Measurements from ENCODE around the gene HRC. TPM values are rescaled to one million over a fixed set of nuclear protein-coding genes. Genes with fewer than 3 reads are reported as not detected.

HRC gene
- total RNA-seq, 2 donors from 2014 or later: 2.1 to 4.3 TPM

DNA sequence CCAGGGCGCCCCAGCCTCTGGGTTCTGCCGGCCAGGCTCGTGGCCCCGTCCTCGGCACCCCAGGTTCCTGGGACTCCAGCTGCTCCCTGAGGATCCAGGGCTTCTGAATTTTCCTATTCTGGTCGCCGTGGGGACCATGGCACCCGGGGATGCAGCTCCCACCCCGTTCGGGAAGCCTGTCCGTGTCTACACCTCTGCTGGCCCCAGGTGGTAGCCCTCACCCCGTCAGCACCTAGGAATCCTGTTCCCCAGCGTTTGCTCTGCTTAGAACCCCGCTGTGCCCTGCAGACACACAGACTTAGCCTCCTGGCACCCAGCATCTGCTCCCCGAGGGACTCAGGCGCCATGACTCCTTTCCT lies 34.9 kb downstream of the HRC start:
- H3K27me3 ChIP-seq: no peaks in the 10 kb centered on the region
- no peak overlapping the region for H3K4me3 ChIP-seq
- WGBS, 2 donors: 13 to 53% methylated on average over 4 to 16 of the region's 16 CpGs
- TF ChIP-seq, protein P1, sequence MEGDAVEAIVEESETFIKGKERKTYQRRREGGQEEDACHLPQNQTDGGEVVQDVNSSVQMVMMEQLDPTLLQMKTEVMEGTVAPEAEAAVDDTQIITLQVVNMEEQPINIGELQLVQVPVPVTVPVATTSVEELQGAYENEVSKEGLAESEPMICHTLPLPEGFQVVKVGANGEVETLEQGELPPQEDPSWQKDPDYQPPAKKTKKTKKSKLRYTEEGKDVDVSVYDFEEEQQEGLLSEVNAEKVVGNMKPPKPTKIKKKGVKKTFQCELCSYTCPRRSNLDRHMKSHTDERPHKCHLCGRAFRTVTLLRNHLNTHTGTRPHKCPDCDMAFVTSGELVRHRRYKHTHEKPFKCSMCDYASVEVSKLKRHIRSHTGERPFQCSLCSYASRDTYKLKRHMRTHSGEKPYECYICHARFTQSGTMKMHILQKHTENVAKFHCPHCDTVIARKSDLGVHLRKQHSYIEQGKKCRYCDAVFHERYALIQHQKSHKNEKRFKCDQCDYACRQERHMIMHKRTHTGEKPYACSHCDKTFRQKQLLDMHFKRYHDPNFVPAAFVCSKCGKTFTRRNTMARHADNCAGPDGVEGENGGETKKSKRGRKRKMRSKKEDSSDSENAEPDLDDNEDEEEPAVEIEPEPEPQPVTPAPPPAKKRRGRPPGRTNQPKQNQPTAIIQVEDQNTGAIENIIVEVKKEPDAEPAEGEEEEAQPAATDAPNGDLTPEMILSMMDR (IDR thresholded peaks at IDR 0.05): no peak
- TF ChIP-seq POLR2A (IDR thresholded peaks at IDR 0.05): no peak
- no peak for DNase-seq
- intact Hi-C loops (cut with DNase I): no loop called here
- H3K4me1 ChIP-seq: peaks cover 31% of the 10 kb centered on the region
- no peaks in the 10 kb centered on the region for H3K9me3 ChIP-seq
- peak overlapping the region in 2 of 4 donors; percentile 98 to 100 for H3K27ac ChIP-seq
- no peaks in the 10 kb centered on the region for H3K36me3 ChIP-seq (replicated peaks in 1 of 2; ENCODE audit: insufficient read depth in 1 of 2, low read depth in 2 of 2)
- no peak for ATAC-seq

DNA sequence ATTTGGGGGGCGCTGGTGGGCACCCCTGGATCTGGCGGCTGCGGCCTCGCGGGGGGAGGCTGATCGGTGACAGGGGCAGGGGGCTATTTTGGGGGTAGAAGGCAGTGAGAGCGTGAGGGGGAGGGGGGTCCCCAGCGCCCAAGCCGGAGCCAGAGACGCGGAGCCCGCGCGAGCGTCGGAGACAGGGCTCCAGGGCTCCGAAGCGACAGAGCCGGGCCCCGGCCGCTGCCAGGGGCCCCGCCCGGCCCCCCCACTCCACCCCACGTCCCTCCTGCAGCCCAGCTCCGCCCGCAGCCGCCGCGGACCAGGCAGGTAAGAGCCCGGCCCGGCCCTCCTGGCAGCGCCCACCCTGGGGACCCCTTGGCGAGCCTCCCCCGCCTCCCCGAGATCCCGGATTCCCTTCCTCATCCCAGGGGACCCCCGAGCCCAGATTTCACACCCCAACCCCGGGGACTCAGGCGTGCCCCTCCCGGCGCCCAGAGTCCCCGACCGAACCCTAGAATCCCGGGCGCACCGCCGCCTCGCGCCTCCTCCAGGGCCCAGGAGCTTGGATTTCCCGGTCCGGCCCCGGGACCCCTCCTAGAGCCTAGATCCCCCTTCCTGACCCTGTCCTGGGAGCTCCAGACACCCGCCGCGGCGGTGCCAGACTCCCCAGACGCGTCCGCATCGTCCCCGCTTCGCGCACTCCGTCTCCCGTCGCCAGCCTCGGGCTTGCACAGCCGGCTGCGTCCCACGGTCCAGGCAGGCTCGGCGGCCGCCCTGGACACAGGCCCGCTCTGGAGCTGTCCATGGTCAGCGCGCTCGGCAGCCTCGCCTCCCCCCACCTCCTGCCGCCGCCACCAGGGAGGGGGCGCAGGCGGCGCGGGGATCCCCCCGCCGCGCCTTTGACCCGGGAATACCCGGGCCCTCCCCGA lies 35.5 kb downstream of the HRC start, which contains the start of gene PPFIA3:
TSS of gene PPFIA3 (plus strand) at position 134 of the 914 bp plus-strand sequence. CDS start 8,330 bp downstream, outside the sequence.
- intact Hi-C loops (cut with DNase I): no loop called here
- 1 to 7% methylated on average over 3 to 80 of the region's 90 CpGs for WGBS, 2 donors
- ATAC-seq: peak; percentile 69

DNA sequence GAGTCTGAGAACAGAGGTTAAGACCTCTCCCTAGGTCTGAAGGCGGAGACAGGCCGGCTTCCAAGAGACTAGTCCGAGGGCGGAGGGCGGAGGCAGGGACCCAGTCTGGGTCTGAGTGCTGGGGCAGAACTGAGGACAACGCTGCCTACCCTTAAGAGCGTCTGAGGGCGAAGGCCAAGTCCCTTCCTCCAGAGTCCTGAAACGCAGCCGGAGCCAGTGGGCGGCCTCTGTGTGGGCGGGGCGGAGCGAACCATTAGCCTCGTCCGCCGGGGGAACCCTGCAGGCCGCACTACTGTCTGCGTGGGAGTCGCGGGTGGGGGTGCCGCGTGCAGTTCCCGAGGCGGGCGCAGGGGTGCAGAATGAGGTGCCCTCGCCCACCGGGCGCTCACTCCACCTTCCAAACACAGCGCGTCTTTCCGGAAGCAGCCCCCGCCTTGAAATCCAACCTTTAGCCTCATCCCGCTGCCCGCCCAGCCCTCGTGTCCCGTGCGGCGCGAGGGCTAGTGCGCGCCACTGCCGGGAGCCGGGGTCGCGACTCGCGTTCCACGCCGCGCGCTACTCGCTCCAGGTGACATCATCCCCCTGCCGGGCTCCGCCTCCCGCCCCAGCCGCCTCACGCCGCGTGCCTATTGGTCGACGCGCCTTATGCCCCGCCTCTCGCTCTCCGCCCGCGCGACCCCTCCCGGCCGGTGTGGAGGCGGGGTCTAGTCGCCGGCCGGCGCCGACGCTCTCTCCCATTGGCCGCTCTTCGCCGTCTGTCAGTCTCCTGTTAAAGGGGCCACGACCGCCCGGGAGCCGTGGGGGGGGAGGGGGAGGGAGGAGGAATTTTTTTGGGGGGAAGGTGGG lies 36.4 kb downstream of the HRC start, which contains the start of gene C19orf73:
TSS of gene C19orf73 (minus strand) at position 579 of the 846 bp plus-strand sequence. CDS start at position 458, 121 bp downstream.
- H3K9me3 ChIP-seq: no peaks in the 10 kb centered on the region
- H3K27me3 ChIP-seq: no peaks in the 10 kb centered on the region
- H3K27ac ChIP-seq: peak within 1 kb of the TSS; percentile 97 to 100 (median 99)
- intact Hi-C loops (cut with DNase I): no loop called here
- DNase-seq (peak; percentile 96 to 97 (median 96)), ATAC-seq (peak; percentile 87)
- H3K4me1 ChIP-seq: peaks cover 34% of the 10 kb centered on the region
- TF ChIP-seq POLR2A (IDR thresholded peaks at IDR 0.05): peak; percentile 70 to 72 (median 71)
- TF ChIP-seq, protein P1 (IDR thresholded peaks at IDR 0.05): peak in 3 of 7 experiments; percentile 15 to 35 (median 26)
- peak within 1 kb of the TSS; percentile 24 to 73 for H3K4me3 ChIP-seq
- WGBS, 2 donors: 0% methylated on average over 6 to 76 of the region's 85 CpGs
- no peaks in the 10 kb centered on the region for H3K36me3 ChIP-seq (replicated peaks in 1 of 2; ENCODE audit: insufficient read depth in 1 of 2, low read depth in 2 of 2)

More for the DNA sequence above, 35.5 kb downstream of the HRC start, which contains the start of gene PPFIA3:
- no peaks in the 10 kb centered on the region for H3K27me3 ChIP-seq
- TF ChIP-seq, protein P1 (IDR thresholded peaks at IDR 0.05): peak in 1 of 7 experiments; percentile 11
- TF ChIP-seq POLR2A (IDR thresholded peaks at IDR 0.05): peak; percentile 85 to 92 (median 89)
- peak; percentile 87 to 91 (median 89) for DNase-seq
- H3K9me3 ChIP-seq: no peaks in the 10 kb centered on the region
- peaks cover 31% of the 10 kb centered on the region for H3K4me1 ChIP-seq
- peak within 1 kb of the TSS; percentile 24 to 73 for H3K4me3 ChIP-seq
- peak within 1 kb of the TSS; percentile 97 to 100 (median 99) for H3K27ac ChIP-seq
- no peaks in the 10 kb centered on the region for H3K36me3 ChIP-seq (replicated peaks in 1 of 2; ENCODE audit: insufficient read depth in 1 of 2, low read depth in 2 of 2)

DNA sequence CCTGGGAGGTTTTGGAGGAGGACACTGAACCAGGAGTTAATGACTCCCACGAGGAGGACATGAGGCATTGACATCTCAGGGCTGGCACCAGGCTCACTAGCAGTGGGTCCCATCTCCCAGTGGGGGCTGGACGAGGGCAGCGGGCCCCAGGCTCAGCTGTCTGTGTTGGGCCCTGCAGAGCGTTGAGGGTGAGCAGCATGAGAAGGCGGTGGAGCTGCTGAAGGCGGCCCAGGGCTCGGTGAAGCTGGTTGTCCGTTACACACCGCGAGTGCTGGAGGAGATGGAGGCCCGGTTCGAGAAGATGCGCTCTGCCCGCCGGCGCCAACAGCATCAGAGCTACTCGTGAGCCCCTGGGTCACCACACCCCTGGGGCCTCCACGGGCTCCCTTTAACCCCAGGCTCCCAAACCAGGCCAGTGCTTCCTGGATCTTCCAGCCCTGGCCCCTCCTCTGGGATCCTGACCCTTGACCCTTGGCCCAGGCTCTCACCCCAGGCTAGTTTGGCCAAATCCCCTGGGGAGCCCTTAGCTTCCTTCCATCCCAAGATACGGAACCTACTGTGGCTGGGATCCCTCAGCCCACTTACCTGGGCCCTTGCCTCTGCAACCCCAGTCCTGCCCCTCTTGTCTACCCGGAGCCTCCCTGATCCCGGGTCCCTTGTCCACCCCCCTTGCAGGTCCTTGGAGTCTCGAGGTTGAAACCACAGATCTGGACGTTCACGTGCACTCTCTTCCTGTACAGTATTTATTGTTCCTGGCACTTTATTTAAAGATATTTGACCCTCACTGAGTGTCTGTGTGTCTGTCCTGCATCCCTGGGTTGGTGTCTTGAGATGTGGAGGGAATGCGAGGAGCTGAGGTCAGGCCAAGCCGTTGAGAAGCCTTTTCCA lies 37.3 kb downstream of the HRC start:
- intact Hi-C loops (cut with DNase I): no loop called here
- no peak for ATAC-seq
- Histone ChIP-seq H3K27ac (peak overlapping the region; percentile 97 to 100 (median 99)), H3K9me3 (no peaks in the 10 kb centered on the region), H3K27me3 (no peaks in the 10 kb centered on the region), H3K4me1 (peaks cover 36% of the 10 kb centered on the region), H3K4me3 (no peak overlapping the region), H3K36me3 (replicated peaks in 1 of 2; ENCODE audit: insufficient read depth in 1 of 2, low read depth in 2 of 2) (no peaks in the 10 kb centered on the region)
- WGBS, 2 donors: 50 to 60% methylated on average over 21 to 24 of the region's 26 CpGs
- TF ChIP-seq, protein P1 (IDR thresholded peaks at IDR 0.05): no peak
- no peak for TF ChIP-seq POLR2A (IDR thresholded peaks at IDR 0.05)
- no peak for DNase-seq

Data from body of pancreas (tissue), 4 donors.